Urinary bladder (tissue), 4 donors: ENCODE results near the gene RARRES2. TPM values are rescaled to one million over a fixed set of nuclear protein-coding genes. Genes with fewer than 3 reads are reported as not detected.

Experiments used
- DNase-seq: peaks from one replicate; pipeline ENCODE4 v3.0.0-alpha.2; 2015; ENCODE audit errors: extremely low spot score
- H3K27ac ChIP-seq: one replicate; pipeline ENCODE4 v1.5.1; 2013; ENCODE audit warnings: low read depth, mild to moderate bottlenecking, moderate library complexity
- H3K36me3 ChIP-seq: one replicate; pipeline ENCODE4 v1.6.1; 2013; ENCODE audit warnings: mild to moderate bottlenecking, moderate library complexity; ENCODE audit not compliant: insufficient read depth
- H3K4me1 ChIP-seq: one replicate; pipeline ENCODE4 v1.6.1; 2013; ENCODE audit warnings: mild to moderate bottlenecking, moderate library complexity; ENCODE audit not compliant: insufficient read depth
- H3K4me3 ChIP-seq: one replicate; pipeline ENCODE4 v1.5.1; 2013; ENCODE audit warnings: low read depth, low read length
- WGBS: extraction: QIAGEN DNeasy Blood & Tissue Kit; methylation state at CpG from one replicate; pipeline ENCODE4 v1.1.7; 2013; 5-methylcytosine and 5-hydroxymethylcytosine counted together
- polyA plus RNA-seq: library from polyadenylated mRNA; stranded (reverse); fragments of 200-250 nt; gene quantifications from one replicate; pipeline ENCODE4 v1.2.3, GENCODE V29; 2013
- total RNA-seq: library from RNA; depleted of rRNA; stranded (reverse); fragments of >200 nt; gene quantifications from one replicate; pipeline ENCODE4 v1.2.3, GENCODE V29; 2014
- donor health status: healthy with polysubstance abuse.
- donor health status: healthy.

RARRES2 gene
- total and polyA plus RNA-seq, 2 donors = 86.2 to 400 TPM

DNA sequence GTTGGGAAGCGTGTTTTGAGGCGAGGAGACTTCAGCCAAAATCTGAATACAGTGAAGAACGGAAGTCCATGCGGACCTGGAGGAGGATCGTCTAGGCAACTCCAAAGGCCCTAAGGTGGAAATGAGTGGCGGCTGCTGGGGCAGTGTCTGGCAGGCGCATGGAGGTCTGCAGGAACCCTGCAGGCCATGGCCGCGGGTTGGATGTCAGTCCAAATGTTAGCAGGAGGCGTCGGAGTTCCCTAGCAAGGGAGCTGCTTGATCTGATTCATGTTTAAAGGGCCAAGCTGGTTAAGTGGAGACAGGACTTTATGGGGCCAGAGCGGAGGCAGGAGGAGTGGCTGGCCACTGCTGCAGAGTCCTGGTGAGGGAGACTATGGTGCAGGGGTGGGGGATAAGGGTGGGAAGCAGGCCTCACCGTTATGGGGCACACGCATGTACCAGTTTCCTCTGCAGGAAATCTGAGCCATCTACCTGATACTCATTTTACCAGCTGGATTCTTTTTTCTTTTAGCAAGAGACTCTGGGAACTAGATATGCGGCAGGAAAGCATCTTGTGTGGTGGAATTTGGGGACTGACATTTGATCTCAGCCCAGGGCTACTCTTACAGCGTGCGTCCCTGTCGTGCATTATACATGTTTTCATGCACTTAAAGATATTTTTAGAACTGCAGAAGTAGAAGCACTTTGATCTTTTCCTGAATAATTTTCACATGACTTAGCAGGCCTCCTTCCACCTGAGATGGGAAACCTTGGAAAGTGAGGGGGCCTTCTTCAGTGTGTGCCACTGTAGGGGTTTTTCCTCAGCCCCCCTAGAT, 20.6 kb upstream of the RARRES2 start:
- WGBS = 50% methylated on average over 18 of the region's 18 CpGs
- no peak overlapping the region for H3K27ac ChIP-seq
- DNase-seq = no peak
- no peaks in the 10 kb centered on the region for H3K4me1 ChIP-seq
- H3K4me3 ChIP-seq = no peak overlapping the region
- H3K36me3 ChIP-seq = no peaks in the 10 kb centered on the region

- no peaks in the 10 kb centered on the region for H3K36me3 ChIP-seq
- DNase-seq = no peak
- WGBS = 42% methylated on average over 7 of the region's 7 CpGs
- H3K4me3 ChIP-seq = no peak overlapping the region
- no peaks in the 10 kb centered on the region for H3K4me1 ChIP-seq
- no peak overlapping the region for H3K27ac ChIP-seq
Measured at GRCh38 chr7:150361402-150361801, 20.0 kb upstream of the RARRES2 start.

DNA sequence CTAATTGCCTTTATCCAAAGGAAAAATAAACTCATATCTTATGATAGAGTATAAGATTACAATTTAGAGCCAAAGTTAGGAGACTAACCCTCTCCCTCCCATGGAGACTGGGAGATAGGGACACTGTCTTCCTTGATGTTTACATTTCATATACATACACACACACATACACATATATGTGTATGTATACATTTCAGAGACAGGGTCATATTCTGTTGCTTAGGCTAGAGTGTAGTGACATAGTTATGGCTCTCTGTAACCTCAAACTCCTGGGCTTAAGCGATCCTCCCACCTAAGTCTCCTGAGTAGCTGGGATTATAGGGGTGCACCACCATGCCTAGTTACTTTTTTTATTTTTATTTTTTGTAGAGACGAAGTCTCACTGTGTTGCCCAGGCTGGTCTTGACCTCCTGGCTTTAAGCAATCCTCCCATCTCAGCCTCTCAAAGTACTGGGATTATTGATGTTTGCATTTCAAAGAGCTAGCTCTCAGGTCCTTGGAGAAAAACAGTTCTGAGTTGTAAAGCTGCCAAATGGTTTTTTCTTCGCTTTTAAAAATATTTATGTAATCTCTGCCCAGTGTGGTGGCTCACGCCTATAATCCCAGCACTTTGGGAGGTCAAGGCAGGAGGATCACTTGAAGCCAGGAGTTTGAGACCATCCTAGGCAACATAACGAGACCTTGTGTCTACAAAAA, 19.1 kb upstream of the RARRES2 start:
- H3K27ac ChIP-seq = no peak overlapping the region

GRCh38 chr7:150359622-150360362, 18.4 kb upstream of the RARRES2 start:
- DNase-seq = no peak
- 99% methylated on average over 2 of the region's 2 CpGs for WGBS
- H3K27ac ChIP-seq = no peak overlapping the region
- no peak overlapping the region for H3K4me3 ChIP-seq
- no peaks in the 10 kb centered on the region for H3K4me1 ChIP-seq
- no peaks in the 10 kb centered on the region for H3K36me3 ChIP-seq

More for the DNA sequence above, 19.1 kb upstream of the RARRES2 start:
- Histone ChIP-seq H3K4me1 (no peaks in the 10 kb centered on the region), H3K4me3 (no peak overlapping the region), H3K36me3 (no peaks in the 10 kb centered on the region)
- no peak for DNase-seq
- 65% methylated on average over 5 of the region's 5 CpGs for WGBS

GRCh38 chr7:150358988-150359621, 17.7 kb upstream of the RARRES2 start:
- WGBS = 88% methylated on average over 4 of the region's 4 CpGs
- no peaks in the 10 kb centered on the region for H3K4me1 ChIP-seq

DNA sequence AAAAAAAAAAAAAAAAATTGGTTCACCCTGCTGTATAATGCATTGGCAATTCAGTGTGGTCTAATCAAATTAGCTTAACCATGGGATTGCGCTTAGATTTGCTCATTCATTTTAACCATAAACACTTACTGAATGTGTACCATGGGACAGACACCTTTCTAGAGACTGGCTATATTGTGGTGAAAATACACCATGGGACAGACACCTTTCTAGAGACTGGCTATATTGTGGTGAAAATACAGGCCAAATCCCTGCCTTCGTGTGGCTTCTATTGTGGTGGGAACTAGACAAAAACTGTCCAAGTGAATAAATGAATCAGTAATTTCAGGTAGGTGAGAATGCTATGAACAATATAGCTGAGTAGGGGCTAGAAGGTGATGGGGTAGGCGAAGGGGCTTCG, 17.0 kb upstream of the RARRES2 start:
- H3K27ac ChIP-seq = no peak overlapping the region
- no peak overlapping the region for H3K4me3 ChIP-seq
- WGBS = 96% methylated on average over 4 of the region's 4 CpGs
- no peak for DNase-seq
- H3K36me3 ChIP-seq = no peaks in the 10 kb centered on the region
- no peaks in the 10 kb centered on the region for H3K4me1 ChIP-seq

More at GRCh38 chr7:150358988-150359621, 17.7 kb upstream of the RARRES2 start:
- H3K36me3 ChIP-seq = no peaks in the 10 kb centered on the region
- no peak overlapping the region for H3K27ac ChIP-seq
- no peak overlapping the region for H3K4me3 ChIP-seq
- no peak for DNase-seq

DNA sequence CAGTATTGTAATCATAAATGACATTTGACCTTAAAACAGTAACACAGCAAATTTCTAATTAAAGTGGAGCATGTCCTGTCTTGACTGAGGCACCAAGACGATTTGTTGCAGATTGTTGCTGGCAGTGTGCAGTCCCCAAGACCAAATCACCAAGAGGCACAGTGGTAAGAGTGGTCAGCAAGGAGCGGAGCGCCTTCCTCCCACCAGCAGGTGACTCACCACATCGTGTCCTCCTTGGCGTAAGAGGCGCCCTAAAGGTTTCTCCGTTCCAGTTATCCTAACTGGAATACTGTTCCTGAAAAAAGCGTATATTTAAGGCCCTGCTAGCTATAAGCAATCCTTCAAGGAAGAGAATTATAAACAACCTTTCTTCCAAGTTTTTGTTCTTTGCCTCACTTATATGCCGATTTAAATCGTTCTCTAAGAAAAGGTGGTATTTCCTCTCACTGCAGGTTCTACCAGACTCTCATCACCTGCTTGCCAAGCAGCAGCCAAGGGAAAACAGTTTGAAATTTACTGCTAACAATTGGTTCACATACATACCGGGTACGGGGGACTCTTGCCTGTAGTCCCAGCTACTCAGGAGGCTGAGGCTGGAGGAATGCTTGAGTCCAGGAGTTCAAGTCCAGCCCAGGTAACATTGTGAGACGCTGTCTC, 16.5 kb upstream of the RARRES2 start:
- no peak overlapping the region for H3K27ac ChIP-seq
- no peak overlapping the region for H3K4me3 ChIP-seq
- no peak for DNase-seq
- no peaks in the 10 kb centered on the region for H3K36me3 ChIP-seq
- no peaks in the 10 kb centered on the region for H3K4me1 ChIP-seq
- WGBS = 74% methylated on average over 13 of the region's 13 CpGs

DNA sequence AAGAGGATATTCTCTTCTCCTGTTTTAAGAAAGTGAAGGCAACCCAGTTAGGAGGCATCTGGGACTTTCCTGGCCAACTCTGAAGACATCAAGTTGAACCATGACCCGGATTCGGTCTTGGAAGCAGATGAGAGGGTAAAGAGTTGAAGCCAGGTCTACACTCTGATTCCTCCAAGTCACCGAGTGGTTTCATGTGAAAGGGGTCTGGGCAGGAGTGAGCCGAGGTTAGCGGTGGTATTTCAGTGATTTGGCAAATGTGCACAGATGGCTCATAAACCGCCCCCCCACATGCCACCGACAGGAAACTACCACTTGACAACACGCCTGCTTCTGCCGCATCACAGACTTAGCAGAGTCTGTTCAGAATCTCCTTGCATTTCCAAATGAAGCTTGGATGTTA, 15.8 kb upstream of the RARRES2 start:
- Histone ChIP-seq H3K36me3 (no peaks in the 10 kb centered on the region), H3K4me3 (no peak overlapping the region), H3K27ac (no peak overlapping the region), H3K4me1 (no peaks in the 10 kb centered on the region)
- 44% methylated on average over 9 of the region's 9 CpGs for WGBS
- DNase-seq = no peak

DNA sequence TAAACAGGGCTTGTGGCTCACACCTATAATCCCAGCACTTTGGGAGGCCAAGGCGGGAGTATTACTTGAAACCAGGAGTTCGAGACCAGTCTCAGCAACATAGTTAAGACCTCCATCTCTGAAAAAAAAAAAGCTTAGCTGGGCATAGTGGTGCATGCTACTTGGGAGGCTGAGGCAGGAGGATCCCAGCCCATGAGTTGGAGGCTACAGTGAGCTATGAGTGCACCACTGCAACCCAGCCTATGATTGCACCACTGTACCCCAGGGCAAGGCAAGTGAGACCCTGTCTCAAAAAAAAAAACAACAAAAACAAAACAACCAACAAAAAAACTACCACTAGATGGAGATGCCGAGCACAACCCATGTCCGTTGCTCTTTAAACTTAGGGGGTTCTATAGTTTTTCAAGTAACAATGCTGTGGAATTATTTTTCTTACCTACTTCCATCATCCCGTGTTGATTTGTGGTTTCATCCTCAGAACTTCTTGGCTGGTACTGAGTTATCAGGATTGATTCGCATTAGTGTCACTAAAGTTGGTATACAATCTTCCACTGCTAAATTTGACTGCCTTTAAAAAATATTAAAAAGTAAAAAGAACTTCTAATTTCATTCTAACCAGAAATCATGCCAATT, 15.0 kb upstream of the RARRES2 start:
- Histone ChIP-seq H3K4me1 (no peaks in the 10 kb centered on the region), H3K36me3 (no peaks in the 10 kb centered on the region), H3K27ac (no peak overlapping the region), H3K4me3 (no peak overlapping the region)
- DNase-seq = no peak
- WGBS = 37% methylated on average over 6 of the region's 6 CpGs

DNA sequence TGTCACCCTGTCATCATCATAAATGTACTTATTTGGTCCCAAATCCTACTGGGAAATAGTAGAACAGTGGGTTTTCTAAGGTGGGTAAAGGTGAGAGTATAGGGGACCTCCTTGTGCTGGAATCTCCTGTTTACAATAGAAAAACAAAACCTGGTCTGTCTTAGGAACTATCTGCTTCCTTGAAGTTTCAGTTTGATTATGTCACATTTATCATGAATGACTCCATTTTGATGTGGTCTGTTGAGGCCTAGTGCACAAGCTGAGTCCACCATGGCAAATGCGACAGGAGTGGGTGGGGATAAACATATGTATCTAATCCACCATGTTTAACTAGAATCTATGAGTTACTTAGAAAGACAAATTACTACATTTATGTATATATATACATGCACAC, 14.2 kb upstream of the RARRES2 start:
- Histone ChIP-seq H3K27ac (no peak overlapping the region), H3K4me1 (no peaks in the 10 kb centered on the region), H3K36me3 (no peaks in the 10 kb centered on the region), H3K4me3 (no peak overlapping the region)
- DNase-seq = no peak
- WGBS = 94% methylated on average over 1 of the region's 1 CpG

DNA sequence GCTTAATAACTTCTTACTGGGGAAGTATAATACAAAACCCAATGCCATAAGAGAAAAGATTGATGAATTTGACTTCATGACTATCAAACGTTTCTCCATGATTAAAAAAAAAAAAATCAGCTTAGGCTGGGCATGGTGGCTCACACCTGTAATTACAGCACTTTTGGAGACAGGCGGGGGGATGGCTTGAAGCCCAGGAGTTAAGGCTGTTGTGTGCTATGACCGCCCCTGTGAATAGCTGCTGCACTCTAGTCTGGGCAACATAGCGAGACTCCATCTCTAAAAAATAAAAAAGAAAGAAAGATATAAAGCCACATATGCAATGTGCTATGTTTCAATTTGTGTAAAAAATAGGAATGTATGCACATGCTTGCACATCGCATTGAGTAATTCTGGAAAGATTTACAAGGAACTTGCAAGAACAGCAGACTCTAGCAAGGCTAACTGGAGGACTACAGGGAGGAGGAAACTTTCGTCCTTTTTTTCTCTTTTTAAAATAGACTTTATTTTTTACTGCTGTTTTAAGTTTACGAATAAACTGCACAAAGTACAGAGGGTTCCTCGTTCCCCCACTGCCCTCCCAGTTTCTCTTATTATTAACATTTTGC, 10.3 kb upstream of the RARRES2 start:
- H3K27ac ChIP-seq = no peak overlapping the region
- no peak for DNase-seq
- H3K4me1 ChIP-seq = no peaks in the 10 kb centered on the region
- H3K36me3 ChIP-seq = no peaks in the 10 kb centered on the region
- WGBS = 62% methylated on average over 8 of the region's 8 CpGs
- no peak overlapping the region for H3K4me3 ChIP-seq

- 91% methylated on average over 5 of the region's 5 CpGs for WGBS
- no peak for DNase-seq
Measured at GRCh38 chr7:150346922-150347321, 5.5 kb upstream of the RARRES2 start.

More at GRCh38 chr7:150346922-150347321, 5.5 kb upstream of the RARRES2 start:
- H3K27ac ChIP-seq = no peak overlapping the region
- H3K4me1 ChIP-seq = no peaks in the 10 kb centered on the region
- no peaks in the 10 kb centered on the region for H3K36me3 ChIP-seq
- no peak overlapping the region for H3K4me3 ChIP-seq
